Stimulated activated memory B cell treated with anti-CD40 and anti-IgM and Interleukin-4, amounts not matched to agents 10 μg/mL and 1 μg/mL and 100 μg/mL, for 72 hours (primary cell): ENCODE results near the gene RFTN1.
A peak's percentile ranks its signal among the peaks of the same experiment; 100 is the strongest.

Source experiments
- ATAC-seq: fragments of 150-1000 bp; cut with Tn5 transposase; 2 replicates; pipeline ENCODE4 v1.10.0; 2021
- H3K27ac Mint-ChIP-seq: one replicate; pipeline ENCODE4 v1.8.0; 2022; ENCODE audit warnings: mild to moderate bottlenecking, mixed read lengths
- H3K27me3 Mint-ChIP-seq: one replicate; pipeline ENCODE4 v1.8.0; 2022; ENCODE audit warnings: mixed read lengths
- H3K36me3 Mint-ChIP-seq: one replicate; pipeline ENCODE4 v1.8.0; 2022; ENCODE audit warnings: mixed read lengths
- H3K4me1 Mint-ChIP-seq: one replicate; pipeline ENCODE4 v1.8.0; 2022; ENCODE audit warnings: mixed read lengths
- H3K4me3 Mint-ChIP-seq: one replicate; pipeline ENCODE4 v1.8.0; 2022; ENCODE audit warnings: mild to moderate bottlenecking, moderate library complexity, mixed read lengths
- H3K9me3 Mint-ChIP-seq: one replicate; pipeline ENCODE4 v1.8.0; 2022; ENCODE audit warnings: mixed read lengths

Gene RFTN1

GRCh38 chr3:16474920-16475319, 38.6 kb downstream of the RFTN1 start:
- Mint-ChIP-seq H3K27ac (no peak overlapping the region), H3K4me1 (peaks cover 24% of the 10 kb centered on the region), H3K36me3 (peaks cover 97% of the 10 kb centered on the region), H3K9me3 (peaks cover 4% of the 10 kb centered on the region), H3K27me3 (no peaks in the 10 kb centered on the region), H3K4me3 (no peak overlapping the region)
- ATAC-seq: no peak

- no peak for ATAC-seq
- Mint-ChIP-seq H3K27ac (no peak overlapping the region), H3K4me3 (no peak overlapping the region), H3K27me3 (no peaks in the 10 kb centered on the region), H3K36me3 (peaks cover 97% of the 10 kb centered on the region), H3K9me3 (peaks cover 4% of the 10 kb centered on the region), H3K4me1 (peaks cover 31% of the 10 kb centered on the region)
These were observed 39.3 kb downstream of the RFTN1 start for GRCh38 chr3:16474216-16474615.

GRCh38 chr3:16472593-16472992, 40.9 kb downstream of the RFTN1 start:
- no peak for ATAC-seq
- Mint-ChIP-seq H3K4me3 (no peak overlapping the region), H3K4me1 (peaks cover 47% of the 10 kb centered on the region), H3K27ac (no peak overlapping the region), H3K9me3 (peaks cover 4% of the 10 kb centered on the region), H3K27me3 (no peaks in the 10 kb centered on the region), H3K36me3 (peaks cover 95% of the 10 kb centered on the region)

GRCh38 chr3:16471897-16472296, 41.6 kb downstream of the RFTN1 start:
- no peak overlapping the region for H3K27ac Mint-ChIP-seq
- H3K9me3 Mint-ChIP-seq: peaks cover 5% of the 10 kb centered on the region
- peaks cover 95% of the 10 kb centered on the region for H3K36me3 Mint-ChIP-seq
- no peak for ATAC-seq
- no peak overlapping the region for H3K4me3 Mint-ChIP-seq
- H3K27me3 Mint-ChIP-seq: no peaks in the 10 kb centered on the region
- peaks cover 47% of the 10 kb centered on the region for H3K4me1 Mint-ChIP-seq

- ATAC-seq: no peak
- Mint-ChIP-seq H3K36me3 (peaks cover 95% of the 10 kb centered on the region), H3K9me3 (peaks cover 8% of the 10 kb centered on the region), H3K27ac (peak overlapping the region; percentile 52), H3K27me3 (no peaks in the 10 kb centered on the region), H3K4me1 (peaks cover 43% of the 10 kb centered on the region), H3K4me3 (no peak overlapping the region)
These were observed 42.9 kb downstream of the RFTN1 start for GRCh38 chr3:16470590-16470989.

- Mint-ChIP-seq H3K27me3 (no peaks in the 10 kb centered on the region), H3K9me3 (peaks cover 8% of the 10 kb centered on the region), H3K4me1 (peaks cover 51% of the 10 kb centered on the region), H3K36me3 (peaks cover 97% of the 10 kb centered on the region), H3K27ac (peak overlapping the region; percentile 72), H3K4me3 (peak overlapping the region; percentile 51)
- no peak for ATAC-seq
These were observed 45.0 kb downstream of the RFTN1 start for GRCh38 chr3:16468336-16469098.

- Mint-ChIP-seq H3K36me3 (peaks cover 97% of the 10 kb centered on the region), H3K27me3 (no peaks in the 10 kb centered on the region), H3K4me1 (peaks cover 57% of the 10 kb centered on the region), H3K9me3 (peaks cover 8% of the 10 kb centered on the region), H3K4me3 (peak overlapping the region; percentile 51), H3K27ac (peak overlapping the region; percentile 72)
- peak; percentile 7 for ATAC-seq
These were observed 45.5 kb downstream of the RFTN1 start for GRCh38 chr3:16468002-16468335.

- peak overlapping the region; percentile 51 for H3K4me3 Mint-ChIP-seq
- peaks cover 97% of the 10 kb centered on the region for H3K36me3 Mint-ChIP-seq
- H3K9me3 Mint-ChIP-seq: peaks cover 8% of the 10 kb centered on the region
- H3K27me3 Mint-ChIP-seq: no peaks in the 10 kb centered on the region
- H3K4me1 Mint-ChIP-seq: peaks cover 61% of the 10 kb centered on the region
- ATAC-seq: peak; percentile 94
- H3K27ac Mint-ChIP-seq: peak overlapping the region; percentile 72
These were observed 46.1 kb downstream of the RFTN1 start for GRCh38 chr3:16467393-16467792.

- Mint-ChIP-seq H3K27ac (peak overlapping the region; percentile 72), H3K36me3 (peaks cover 95% of the 10 kb centered on the region), H3K27me3 (no peaks in the 10 kb centered on the region), H3K9me3 (peaks cover 7% of the 10 kb centered on the region), H3K4me3 (no peak overlapping the region), H3K4me1 (peaks cover 64% of the 10 kb centered on the region)
- no peak for ATAC-seq
These were observed 46.7 kb downstream of the RFTN1 start for GRCh38 chr3:16466822-16467221.

GRCh38 chr3:16464511-16465148, 48.9 kb downstream of the RFTN1 start:
- ATAC-seq: no peak
- Mint-ChIP-seq H3K4me3 (no peak overlapping the region), H3K4me1 (peaks cover 55% of the 10 kb centered on the region), H3K27me3 (no peaks in the 10 kb centered on the region), H3K9me3 (peaks cover 6% of the 10 kb centered on the region), H3K27ac (no peak overlapping the region), H3K36me3 (peaks cover 85% of the 10 kb centered on the region)

- Mint-ChIP-seq H3K27me3 (no peaks in the 10 kb centered on the region), H3K4me1 (peaks cover 47% of the 10 kb centered on the region), H3K9me3 (peaks cover 6% of the 10 kb centered on the region), H3K27ac (no peak overlapping the region), H3K36me3 (peaks cover 80% of the 10 kb centered on the region), H3K4me3 (no peak overlapping the region)
- no peak for ATAC-seq
These were observed 49.6 kb downstream of the RFTN1 start for GRCh38 chr3:16463914-16464313.

- Mint-ChIP-seq H3K27ac (no peak overlapping the region), H3K4me3 (no peak overlapping the region), H3K36me3 (peaks cover 83% of the 10 kb centered on the region), H3K9me3 (peaks cover 6% of the 10 kb centered on the region), H3K4me1 (peaks cover 47% of the 10 kb centered on the region), H3K27me3 (no peaks in the 10 kb centered on the region)
- ATAC-seq: no peak
These were observed 50.4 kb downstream of the RFTN1 start for GRCh38 chr3:16463119-16463518.

GRCh38 chr3:16462679-16463078, 50.8 kb downstream of the RFTN1 start:
- Mint-ChIP-seq H3K36me3 (peaks cover 83% of the 10 kb centered on the region), H3K27me3 (no peaks in the 10 kb centered on the region), H3K27ac (no peak overlapping the region), H3K4me1 (peaks cover 47% of the 10 kb centered on the region), H3K4me3 (no peak overlapping the region), H3K9me3 (peaks cover 6% of the 10 kb centered on the region)
- ATAC-seq: no peak

GRCh38 chr3:16461463-16462245, 51.8 kb downstream of the RFTN1 start:
- Mint-ChIP-seq H3K27ac (no peak overlapping the region), H3K4me1 (peaks cover 36% of the 10 kb centered on the region), H3K36me3 (peaks cover 73% of the 10 kb centered on the region), H3K9me3 (peaks cover under 1% of the 10 kb centered on the region), H3K4me3 (no peak overlapping the region), H3K27me3 (no peaks in the 10 kb centered on the region)
- no peak for ATAC-seq

GRCh38 chr3:16460886-16461285, 52.6 kb downstream of the RFTN1 start:
- peaks cover 65% of the 10 kb centered on the region for H3K36me3 Mint-ChIP-seq
- no peak overlapping the region for H3K27ac Mint-ChIP-seq
- H3K4me1 Mint-ChIP-seq: peaks cover 33% of the 10 kb centered on the region
- no peak for ATAC-seq
- H3K9me3 Mint-ChIP-seq: no peaks in the 10 kb centered on the region
- H3K27me3 Mint-ChIP-seq: no peaks in the 10 kb centered on the region
- H3K4me3 Mint-ChIP-seq: no peak overlapping the region
